Adipose tissue (tissue), 3 donors: ENCODE results near the gene PMM1. TPM values are rescaled to one million over a fixed set of nuclear protein-coding genes. Genes with fewer than 3 reads are reported as not detected.
"Not testable (repeated sequence)": the region's sequence is repeated elsewhere in the genome, so short reads cannot be mapped to it uniquely, and the experiment has no call there.

Experiments used
- H3K27ac ChIP-seq: one replicate; pipeline ENCODE4 v1.5.1; 2013; ENCODE audit warnings: low read depth, low read length
- WGBS, 3 donors: extraction: QIAGEN DNeasy Blood & Tissue Kit; methylation state at CpG; one replicate each; pipeline ENCODE4 v1.1.7; 2013; 5-methylcytosine and 5-hydroxymethylcytosine counted together
- polyA plus RNA-seq, 3 donors: library from polyadenylated mRNA; stranded (reverse); fragments of 200-250 nt; gene quantifications; one replicate each; pipeline ENCODE4 v1.2.3, GENCODE V29; 2013
- donor health status: healthy with polysubstance abuse.
- donor health status: Bipolar disorder and iron deficiency.
- donor health status: healthy.

Gene PMM1
- polyA plus RNA-seq, 3 donors: 41.9 to 171 (median 68.4) TPM

GRCh38 chr22:41598891-41599635, 9.4 kb upstream of the PMM1 start:
- H3K27ac ChIP-seq: no peak overlapping the region

DNA sequence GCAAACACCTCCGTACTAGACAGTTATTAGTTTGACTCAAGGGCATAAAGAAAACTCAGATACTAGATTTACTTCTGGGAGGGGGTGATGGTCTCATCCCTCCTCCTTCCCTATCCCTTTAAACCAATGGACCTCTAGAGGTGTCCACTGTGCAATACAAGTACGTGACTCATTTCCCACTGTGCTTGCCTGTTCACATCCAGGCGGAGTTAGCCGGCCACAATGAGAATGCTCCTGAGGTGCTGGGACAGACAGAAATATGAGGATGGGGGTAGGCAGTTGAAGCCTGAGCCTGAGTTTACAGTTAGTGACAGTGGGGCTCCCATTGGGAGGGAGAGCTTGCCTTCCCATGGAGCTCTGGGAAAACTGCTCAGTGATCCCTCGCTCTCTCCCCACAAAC, 8.4 kb upstream of the PMM1 start:
- no peak overlapping the region for H3K27ac ChIP-seq

More at GRCh38 chr22:41598891-41599635, 9.4 kb upstream of the PMM1 start:
- 87 to 90% (median 89%) methylated on average over 8 of the region's 8 CpGs for WGBS, 3 donors

DNA sequence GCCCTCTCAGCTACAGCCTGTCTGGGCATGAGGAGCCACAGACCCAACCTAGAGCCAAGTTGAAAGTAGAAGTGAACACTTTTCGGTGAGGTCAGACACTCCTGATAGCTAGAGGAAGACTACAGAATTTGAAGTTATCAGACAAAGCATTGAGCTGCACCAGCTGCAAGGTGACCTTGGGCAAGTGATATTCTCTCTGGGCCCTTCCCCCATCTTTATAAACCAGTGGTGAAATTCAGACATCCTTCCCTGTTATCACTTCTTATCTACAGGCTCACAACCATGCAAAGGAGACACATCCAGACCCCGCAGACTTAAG, 8.0 kb upstream of the PMM1 start:
- H3K27ac ChIP-seq: no peak overlapping the region
- whole genome bisulfite sequencing, 3 donors: 51 to 86% (median 82%) methylated on average over 2 of the region's 2 CpGs

More for the DNA sequence above, 8.4 kb upstream of the PMM1 start:
- WGBS, 3 donors: 83 to 92% (median 85%) methylated on average over 5 of the region's 5 CpGs

- no peak overlapping the region for H3K27ac ChIP-seq
Observed at GRCh38 chr22:41596776-41597634, 7.4 kb upstream of the PMM1 start.

GRCh38 chr22:41595703-41596102, 6.1 kb upstream of the PMM1 start:
- whole genome bisulfite sequencing, 3 donors: 86 to 92% (median 89%) methylated on average over 5 of the region's 5 CpGs

More at GRCh38 chr22:41596776-41597634, 7.4 kb upstream of the PMM1 start:
- 36 to 56% (median 49%) methylated on average over 13 of the region's 13 CpGs for WGBS, 3 donors

DNA sequence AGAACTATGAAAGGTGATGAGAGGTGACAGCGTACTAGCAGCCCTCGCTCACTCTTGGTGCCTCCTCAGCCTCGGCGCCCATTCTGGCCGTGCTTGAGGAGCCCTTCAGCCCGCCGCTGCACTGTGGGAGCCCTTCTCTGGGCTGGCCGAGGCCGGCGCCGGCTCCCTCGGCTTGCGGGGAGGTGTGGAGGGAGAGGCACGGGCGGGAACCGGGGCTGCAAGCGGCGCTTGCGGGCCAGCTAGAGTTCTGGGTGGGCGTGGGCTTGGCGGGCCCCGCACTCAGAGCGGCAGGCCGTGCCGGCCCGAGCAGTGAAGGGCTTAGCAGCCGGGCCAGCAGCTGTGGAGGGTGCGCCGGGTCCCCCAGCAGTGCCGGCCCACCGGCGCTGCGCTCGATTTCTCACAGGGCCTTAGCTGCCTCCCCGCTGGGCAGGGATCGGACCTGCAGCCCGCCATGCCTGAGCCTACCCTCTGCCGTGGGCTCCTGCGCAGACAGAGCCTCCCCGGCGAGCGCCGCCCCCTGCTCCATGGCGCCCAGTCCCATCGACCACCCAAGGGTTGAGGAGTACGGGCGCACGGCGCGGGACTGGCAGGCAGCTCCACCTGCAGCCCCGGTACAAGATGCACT, 3.8 kb upstream of the PMM1 start:
- not testable (repeated sequence) for H3K27ac ChIP-seq
- 94 to 96% (median 96%) methylated on average over 46 to 51 of the region's 51 CpGs for WGBS, 3 donors

More at GRCh38 chr22:41595703-41596102, 6.1 kb upstream of the PMM1 start:
- no peak overlapping the region for H3K27ac ChIP-seq

GRCh38 chr22:41587347-41587723, 2.3 kb downstream of the PMM1 start:
- 50 to 95% (median 88%) methylated on average over 7 of the region's 7 CpGs for WGBS, 3 donors
- H3K27ac ChIP-seq: no peak overlapping the region

DNA sequence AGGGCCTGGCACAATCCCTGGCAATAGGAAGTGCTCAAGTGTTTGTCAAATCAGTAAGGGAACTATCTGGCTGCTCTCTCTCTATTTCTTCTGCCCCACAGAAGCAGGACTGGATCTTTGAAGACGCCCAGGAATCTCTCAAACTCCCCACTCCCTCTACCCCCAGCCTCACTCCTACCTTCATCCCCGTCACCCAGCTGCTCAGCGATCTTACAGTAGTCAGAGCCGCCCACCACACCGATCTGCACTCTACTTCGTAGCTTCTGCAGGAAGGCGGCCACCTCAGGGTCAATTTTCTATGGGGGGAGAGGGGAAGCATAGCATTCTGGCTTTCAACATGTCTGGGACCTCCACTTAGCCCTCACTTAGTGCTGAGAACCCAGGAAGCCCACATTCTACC, 3.7 kb downstream of the PMM1 start:
- H3K27ac ChIP-seq: no peak overlapping the region
- 93 to 98% (median 97%) methylated on average over 7 of the region's 7 CpGs for WGBS, 3 donors

GRCh38 chr22:41584881-41585280, 4.8 kb downstream of the PMM1 start:
- H3K27ac ChIP-seq: no peak overlapping the region
- WGBS, 3 donors: 89 to 95% (median 90%) methylated on average over 6 of the region's 6 CpGs

- 81 to 91% (median 81%) methylated on average over 8 of the region's 8 CpGs for WGBS, 3 donors
- no peak overlapping the region for H3K27ac ChIP-seq
Observed at GRCh38 chr22:41582694-41583093, 6.9 kb downstream of the PMM1 start.

GRCh38 chr22:41579997-41580355, 9.7 kb downstream of the PMM1 start:
- no peak overlapping the region for H3K27ac ChIP-seq
- WGBS, 3 donors: 88 to 92% (median 92%) methylated on average over 6 of the region's 6 CpGs

DNA sequence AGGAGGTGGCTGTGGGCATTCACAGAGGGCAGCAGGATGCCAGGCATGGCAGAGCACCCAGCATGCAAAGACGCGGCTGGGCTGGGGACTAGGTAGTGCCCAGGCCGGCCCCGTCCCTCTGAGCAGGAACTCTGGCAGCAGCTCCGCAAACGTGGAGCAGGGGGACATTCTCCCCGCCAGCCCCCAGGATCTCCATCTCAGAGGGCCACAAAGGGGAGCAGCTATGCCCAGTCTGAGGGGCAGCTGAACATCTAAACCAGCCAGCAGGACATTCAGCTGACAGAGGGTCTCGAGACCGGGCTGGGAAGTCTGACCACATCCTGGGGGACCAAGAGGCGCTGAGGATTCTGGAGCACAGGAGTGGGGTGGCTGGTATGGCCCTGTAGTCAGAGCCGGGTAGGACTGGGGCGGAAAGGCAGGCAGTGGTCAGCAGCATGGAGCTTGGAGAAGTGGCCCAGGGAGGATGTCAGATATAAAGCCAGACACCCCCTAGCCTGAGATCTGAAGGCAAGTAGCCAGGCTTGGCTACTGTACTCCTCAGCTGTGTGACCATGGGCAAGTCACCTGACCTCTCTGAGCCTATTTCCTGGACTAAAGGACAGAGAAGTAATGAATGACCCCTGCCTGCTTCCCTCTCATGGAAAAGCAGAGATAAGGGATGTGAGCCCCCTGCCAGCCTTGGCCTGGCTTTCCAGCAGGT, 10.2 kb downstream of the PMM1 start:
- no peak overlapping the region for H3K27ac ChIP-seq
- 94 to 96% (median 96%) methylated on average over 12 of the region's 12 CpGs for WGBS, 3 donors

DNA sequence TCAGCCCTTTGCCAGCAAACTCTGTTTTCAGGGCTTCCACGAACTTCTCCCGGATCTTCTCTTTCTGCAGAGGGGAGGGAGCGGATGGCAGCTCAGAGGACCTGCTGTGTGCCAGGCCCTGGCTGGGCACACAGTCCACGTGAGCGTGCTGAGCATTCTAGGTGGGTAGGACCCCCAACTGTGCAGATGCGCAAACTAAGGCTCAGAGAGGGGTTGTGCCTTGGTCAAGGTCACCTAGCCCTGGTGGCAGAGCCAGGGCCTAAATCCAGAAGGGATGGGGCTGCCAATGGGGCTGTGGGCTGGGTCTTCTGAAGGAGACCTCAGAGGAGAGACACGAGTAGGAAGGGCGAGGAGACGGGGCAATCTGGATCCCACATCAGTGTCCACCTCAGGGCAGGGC, 10.8 kb downstream of the PMM1 start:
- no peak overlapping the region for H3K27ac ChIP-seq
- WGBS, 3 donors: 92 to 94% (median 94%) methylated on average over 9 of the region's 9 CpGs

DNA sequence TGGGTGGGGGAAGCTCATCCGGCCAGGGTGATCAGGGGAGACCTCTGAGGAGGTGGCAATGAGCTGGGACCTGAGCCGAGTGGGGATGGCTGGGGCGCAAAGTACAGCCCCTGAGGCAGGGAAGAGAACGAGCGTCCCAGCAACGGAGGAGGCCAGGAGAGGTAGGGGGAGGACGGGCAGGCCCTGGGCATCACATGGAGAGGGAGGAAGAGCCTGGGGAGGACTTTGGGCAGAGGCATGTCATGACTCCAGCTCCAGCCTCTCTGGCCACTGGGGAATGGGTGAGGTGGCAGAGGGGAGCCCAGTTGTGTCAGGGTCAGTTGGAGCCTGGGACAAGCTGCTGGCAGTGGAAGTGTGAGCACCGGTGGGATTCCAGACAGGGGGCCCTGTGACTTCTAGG, 11.5 kb downstream of the PMM1 start:
- H3K27ac ChIP-seq: no peak overlapping the region
- 92 to 94% (median 92%) methylated on average over 8 of the region's 8 CpGs for WGBS, 3 donors

GRCh38 chr22:41576877-41577276, 12.8 kb downstream of the PMM1 start:
- 74 to 81% (median 78%) methylated on average over 9 of the region's 9 CpGs for WGBS, 3 donors
- H3K27ac ChIP-seq: no peak overlapping the region

- WGBS, 3 donors: 82 to 90% (median 85%) methylated on average over 15 of the region's 15 CpGs
- H3K27ac ChIP-seq: no peak overlapping the region
Observed at GRCh38 chr22:41575533-41575932, 14.1 kb downstream of the PMM1 start.

- 63 to 73% (median 70%) methylated on average over 24 to 26 of the region's 26 CpGs for WGBS, 3 donors
- H3K27ac ChIP-seq: no peak overlapping the region
Observed at GRCh38 chr22:41574847-41575381, 14.7 kb downstream of the PMM1 start.

DNA sequence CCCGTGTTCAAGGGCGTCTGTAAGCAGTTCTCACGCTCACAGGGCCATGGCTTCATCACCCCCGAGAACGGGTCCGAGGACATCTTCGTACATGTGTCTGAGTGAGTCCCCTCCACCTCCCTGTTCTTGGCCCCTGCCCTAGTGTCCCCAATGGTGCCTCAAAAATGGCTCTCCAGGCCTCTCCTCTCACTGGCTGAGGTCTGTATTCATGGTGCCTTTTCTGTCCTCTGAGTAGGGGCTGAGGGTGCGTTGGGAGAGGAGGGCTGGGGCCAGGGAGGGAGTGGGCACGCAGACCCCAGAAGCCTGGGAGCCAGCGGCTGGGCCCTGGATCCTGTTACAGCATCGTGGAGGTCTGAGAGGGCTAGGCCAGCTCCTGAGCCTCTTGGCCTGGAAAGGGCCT, 16.0 kb downstream of the PMM1 start:
- 91 to 95% (median 93%) methylated on average over 11 of the region's 11 CpGs for WGBS, 3 donors
- H3K27ac ChIP-seq: no peak overlapping the region
